ENCODE results near the gene LSS.
"Not testable (repeated sequence)": the region's sequence is repeated elsewhere in the genome, so short reads cannot be mapped to it uniquely, and the experiment has no call there.

LSS gene

DNA sequence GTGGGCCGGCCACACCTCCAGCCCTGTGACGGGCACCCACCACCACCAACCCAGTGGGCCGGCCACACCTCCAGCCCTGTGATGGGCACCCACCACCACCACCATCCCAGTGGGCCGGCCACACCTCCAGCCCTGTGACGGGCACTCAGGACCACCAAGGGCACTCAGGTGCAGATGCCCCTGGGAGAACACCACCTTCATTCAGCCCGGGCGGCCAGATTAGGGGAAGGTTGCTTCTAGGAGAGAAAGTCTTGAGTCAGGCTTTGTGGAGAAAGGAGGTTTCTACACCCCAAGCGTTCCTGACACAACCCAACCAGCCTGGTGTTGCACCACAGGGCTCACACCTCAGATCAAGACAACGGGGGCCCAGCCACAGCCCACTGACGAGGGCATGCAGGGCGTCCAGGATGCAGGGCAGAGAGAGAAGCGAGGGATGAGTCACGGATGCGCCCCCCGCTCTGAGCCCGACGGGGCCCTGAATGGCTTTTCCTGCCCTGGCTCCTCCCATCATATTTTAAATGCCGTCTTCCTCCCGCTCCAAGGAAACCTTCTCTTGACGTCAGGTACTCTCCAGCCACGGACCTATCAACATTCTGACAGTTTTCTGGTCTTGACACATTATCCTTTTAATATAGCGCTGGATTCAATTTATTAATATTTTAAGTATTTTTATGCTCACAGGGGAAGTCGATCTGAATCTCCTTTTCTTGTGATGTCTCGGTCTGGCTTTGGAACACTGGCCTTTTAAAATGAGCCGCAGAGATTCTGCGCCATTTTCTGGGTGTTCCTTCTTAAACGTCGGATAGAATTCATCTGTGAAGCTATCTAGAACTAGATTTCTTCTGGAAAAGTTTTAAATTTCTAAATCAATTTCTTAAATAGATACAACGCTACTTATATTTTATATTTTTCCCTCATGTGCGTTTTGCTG is 43.7 kb downstream of the LSS start:
- peak; percentile 85 for FAIRE-seq

DNA sequence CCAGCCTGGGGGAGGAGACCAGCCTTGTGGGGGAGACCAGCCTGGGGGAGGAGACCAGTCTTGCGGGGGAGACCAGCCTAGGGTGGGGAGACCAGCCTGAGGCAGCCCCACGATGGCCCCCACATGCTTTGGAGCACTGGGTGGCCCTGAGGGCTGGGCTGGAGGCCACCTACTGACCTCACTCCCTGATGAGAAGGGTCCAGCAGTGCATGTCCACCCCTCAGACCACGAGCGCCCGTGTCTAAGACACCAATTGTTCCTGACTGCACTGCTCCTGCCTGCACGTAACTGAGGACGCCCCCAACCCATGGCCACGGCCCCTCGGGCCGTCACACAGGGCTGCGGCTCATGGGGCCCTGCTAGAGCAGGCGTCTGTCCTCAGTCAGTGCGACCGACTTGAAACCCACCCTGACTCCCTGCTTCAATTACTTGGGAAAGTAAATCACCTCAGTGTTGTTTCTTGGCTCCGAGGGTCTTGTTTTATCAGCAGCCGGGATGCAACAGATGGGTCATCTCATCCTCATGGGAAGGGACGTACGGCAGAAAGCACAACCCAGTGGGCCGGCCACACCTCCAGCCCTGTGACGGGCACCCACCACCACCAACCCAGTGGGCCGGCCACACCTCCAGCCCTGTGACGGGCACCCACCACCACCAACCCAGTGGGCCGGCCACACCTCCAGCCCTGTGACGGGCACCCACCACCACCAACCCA is 44.5 kb downstream of the LSS start, which contains the start of gene SPATC1L:
Gene SPATC1L, minus strand, starts transcription at position 550 of the 715 bp plus-strand sequence. CDS start 1,643 bp downstream, outside the sequence.
- no peak for FAIRE-seq

DNA sequence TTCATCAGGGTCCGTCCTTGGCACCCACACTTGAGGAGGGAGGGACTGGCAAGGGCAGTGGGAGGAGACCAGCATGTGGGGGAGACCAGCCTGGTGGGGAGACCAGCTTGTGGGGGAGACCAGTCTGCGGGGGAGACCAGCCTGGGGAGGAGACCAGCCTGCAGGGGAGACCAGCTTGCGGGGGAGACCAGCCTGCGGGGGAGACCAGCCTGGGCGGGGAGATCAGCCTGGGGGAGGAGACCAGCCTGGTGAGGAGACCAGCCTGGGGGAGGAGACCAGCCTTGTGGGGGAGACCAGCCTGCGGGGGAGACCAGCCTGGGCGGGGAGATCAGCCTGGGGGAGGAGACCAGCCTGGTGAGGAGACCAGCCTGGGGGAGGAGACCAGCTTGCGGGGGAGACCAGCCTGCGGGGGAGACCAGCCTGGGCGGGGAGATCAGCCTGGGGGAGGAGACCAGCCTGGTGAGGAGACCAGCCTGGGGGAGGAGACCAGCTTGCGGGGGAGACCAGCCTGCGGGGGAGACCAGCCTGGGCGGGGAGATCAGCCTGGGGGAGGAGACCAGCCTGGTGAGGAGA is 45.2 kb downstream of the LSS start:
- not testable (repeated sequence) for FAIRE-seq

DNA sequence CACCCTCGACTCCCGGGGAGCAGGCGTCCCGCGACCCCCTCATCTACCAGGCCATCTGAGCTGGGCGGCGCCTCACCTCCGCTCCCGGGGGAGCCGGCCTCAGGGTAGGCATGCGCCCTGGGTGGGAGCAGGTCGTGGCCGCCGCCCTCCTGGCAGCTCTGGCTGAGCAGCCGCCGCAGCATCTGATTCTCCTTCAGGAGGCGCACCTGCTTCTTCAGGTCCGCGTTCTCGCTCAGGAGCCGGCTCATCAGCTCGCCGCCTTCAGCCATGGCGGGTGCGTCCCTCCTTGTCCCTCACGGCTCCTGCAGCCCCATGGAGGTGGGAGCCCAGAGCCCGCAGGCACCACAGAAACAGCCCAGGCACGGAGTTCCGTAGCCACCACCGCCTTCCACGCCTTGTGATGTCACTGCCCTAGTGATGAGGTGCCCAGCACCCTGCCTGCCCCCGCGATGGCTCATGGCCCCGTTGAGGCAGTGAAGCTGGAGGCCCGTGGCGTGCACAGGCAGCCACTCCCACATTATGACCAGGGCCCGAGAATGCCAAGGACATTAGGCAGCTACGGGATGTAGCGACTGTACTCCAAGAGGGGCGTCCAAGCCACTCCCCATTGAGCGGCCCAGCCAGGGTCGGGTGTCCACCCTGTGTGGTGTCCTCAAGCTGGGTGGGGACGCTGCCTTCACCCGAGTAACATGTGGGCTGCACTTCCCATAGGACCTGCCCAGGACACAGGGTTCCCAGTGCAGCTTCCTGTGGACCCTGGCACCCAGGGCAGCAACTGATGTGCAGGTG is 45.8 kb downstream of the LSS start:
- FAIRE-seq = no peak

DNA sequence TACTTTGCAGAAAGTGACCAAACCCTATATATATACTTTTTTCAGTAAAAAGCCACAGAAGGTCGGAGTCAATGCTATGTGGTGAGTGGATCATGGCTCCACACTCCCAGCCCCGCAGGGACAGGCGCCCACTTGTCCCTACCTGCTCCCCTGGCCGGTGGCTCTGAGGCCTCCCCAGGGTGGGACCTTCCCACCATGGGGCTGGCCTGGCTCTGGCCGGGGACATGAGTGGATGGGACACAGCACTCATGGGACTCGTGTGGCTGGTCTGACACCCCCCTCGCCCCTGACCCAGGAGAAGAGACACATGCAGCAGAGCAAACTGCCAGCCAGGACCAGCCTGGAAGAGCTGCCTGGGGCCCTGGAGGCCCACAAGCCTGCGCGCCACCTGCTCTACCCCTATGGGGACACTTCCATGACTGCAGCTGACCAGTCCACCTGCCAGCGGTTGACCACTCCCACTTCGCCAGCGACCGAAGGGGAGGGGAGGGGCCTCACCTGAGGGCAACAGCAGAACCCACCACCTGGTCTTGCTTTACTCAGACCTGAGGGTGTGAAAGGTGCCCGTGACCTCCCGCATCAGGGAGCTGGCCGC is 46.5 kb downstream of the LSS start:
- FAIRE-seq = no peak

DNA sequence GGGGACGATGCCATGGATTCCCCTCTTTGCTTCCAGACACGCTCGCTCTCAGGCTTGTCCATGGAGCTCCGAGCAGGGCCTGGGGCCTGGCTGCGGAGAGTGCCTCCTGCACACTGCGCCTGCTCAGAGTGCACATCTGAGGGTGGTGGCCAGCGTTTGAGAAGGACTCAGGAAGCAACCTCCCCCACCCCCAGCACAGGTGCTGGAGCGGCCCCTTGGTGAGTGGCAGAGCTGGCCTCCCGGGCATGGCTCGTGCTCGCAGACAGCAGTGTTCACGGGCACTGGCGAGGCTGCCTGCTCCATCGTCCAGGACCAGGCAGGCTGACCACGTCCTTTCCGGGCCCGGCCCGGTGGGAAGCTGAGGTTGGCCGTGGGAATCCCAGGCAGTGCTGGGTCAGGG is 47.1 kb downstream of the LSS start:
- no peak for FAIRE-seq

DNA sequence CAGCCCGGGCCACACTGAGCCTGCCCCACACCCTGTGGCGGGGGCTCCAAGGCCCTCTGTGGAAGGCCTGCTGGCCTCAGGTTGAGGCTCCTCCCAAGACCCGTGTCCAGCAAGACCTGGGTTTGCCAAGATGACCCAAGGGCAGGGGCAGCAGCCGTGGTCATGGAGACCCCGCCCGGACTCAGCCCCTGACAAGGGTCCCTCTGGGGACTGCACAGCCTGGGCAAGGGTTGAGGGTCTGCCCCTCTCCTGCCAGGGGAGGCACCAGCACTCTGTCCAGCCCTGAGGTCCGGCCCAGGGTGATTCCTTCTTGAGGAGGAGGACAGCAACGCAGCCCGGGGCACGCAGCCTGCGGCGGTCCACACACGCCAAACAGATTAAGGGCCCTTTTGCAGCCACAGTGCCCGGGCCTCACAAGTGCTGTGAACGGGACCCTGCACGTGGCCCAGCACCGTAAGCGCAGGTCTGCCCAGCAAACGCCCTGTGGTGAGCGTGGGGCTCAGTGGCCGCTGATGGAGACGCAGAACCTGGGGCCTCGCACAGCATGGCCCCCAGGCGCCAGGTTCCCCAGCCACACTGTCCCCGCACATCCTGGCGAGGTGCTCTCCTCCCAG is 47.7 kb downstream of the LSS start:
- FAIRE-seq = no peak

DNA sequence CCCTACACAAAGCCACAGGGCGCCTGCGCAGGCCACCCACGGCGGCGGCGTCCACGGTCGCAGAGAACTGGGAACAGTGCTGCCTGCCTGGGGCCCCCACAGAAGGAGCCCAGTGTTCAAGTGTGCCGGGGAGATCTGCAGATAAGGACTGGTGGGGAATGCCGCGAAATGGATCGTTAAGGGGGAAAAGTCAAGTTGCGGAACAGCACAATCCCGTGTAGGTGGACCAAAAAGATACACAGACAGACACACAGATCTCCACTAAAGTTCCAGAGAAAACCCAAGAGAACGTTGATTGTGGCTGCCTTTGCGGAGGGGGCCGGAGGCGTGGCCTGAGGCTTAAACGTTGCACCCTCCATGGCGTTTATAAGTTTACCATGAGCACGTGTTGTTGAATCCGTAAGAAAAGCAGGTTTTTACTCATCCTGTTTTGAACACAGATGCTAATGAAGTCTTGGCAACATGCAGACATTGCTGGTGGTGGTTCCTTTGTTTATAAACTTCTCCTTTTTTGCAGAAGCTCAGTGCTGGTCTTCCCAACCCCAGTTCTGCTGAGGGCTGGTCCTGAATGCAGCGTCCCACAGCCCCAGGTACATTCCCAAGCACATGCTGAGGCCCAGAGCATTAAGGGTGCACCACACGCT is 48.4 kb downstream of the LSS start:
- no peak for FAIRE-seq

DNA sequence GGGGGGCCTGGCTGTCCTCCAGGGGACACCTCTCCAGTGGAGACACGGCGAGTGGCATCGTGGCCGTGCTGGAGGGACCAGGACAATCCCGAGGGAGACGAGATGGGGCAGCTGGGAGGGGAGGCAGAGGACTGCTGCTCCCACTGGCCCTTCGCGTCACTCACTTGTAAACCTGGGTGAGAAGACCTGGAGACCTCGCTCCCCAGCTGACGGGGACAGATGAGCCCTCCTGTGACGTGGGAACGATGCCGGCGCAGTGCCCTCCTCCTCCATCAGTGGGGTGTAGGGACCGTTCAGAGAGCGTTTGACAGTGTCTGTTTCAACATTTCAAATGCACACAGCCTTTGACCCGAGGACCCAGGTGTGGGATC is 48.9 kb downstream of the LSS start:
- no peak for FAIRE-seq

DNA sequence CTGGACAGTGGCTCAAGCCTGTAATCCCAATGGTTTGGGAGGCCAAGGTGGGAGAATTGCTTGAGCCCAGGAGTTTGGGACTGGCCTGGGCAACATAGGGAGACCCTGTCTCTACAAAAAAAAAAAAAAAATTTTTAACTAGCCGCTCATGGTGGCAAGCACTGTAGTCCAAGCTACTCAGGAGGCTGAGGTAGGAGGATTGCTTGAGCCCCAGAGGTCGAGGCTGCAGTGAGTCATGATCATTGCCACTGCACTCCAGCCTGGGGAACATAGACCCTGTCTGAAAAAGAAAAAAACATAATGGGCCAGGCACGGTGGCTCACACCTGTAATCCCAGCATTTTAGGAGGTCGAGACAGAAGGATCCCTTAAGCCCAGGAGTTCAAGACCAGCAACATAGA is 49.6 kb downstream of the LSS start:
- FAIRE-seq = no peak

DNA sequence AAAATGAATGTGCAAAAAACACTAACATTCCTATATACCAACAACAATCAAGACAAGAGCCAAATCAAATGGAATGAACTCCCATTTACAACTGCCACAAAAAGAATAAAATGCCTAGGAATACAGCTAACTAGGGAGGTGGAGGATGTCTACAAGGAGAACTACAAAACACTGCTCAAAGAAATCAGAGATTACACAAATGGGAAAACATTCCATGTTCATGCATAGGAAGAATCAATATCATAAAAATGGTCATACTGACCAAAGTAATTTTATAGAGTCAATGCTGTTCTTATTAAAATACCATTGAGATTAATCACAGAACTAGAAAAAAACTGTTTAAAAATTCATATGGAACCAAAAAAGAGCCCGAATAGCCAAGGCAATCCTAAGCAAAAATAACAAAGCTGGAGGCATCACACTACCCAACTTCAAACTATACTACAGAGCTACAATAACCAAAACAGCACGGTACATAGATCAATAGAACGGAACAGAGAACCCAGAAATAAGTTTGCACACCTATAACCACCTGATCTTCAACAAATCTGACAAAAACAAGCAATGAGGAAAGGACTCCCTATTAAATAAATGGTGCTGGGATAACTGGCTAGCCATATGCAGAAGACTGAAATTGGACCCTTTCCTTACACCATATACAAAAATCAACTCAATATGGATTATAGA is 52.0 kb downstream of the LSS start:
- not testable (repeated sequence) for FAIRE-seq

DNA sequence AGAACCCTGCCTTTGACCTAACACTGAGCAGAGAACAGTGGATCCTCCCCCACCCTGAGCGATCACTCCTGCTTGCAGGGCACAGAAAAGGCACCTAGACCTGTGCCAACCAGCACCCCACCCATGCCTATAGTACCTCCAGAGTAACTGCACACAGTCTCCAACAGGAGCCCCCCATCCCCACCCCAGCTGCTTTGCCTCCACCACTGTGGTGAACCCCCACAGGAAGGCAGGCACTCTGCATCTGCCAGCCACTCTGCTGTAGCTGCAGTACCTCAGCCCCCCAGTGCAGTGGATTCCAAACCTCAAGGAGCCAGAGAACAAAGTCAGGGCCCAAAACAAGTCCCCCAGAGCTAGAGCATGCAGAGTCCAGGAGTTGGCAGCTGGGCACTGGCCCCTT is 55.0 kb downstream of the LSS start:
- no peak for FAIRE-seq

DNA sequence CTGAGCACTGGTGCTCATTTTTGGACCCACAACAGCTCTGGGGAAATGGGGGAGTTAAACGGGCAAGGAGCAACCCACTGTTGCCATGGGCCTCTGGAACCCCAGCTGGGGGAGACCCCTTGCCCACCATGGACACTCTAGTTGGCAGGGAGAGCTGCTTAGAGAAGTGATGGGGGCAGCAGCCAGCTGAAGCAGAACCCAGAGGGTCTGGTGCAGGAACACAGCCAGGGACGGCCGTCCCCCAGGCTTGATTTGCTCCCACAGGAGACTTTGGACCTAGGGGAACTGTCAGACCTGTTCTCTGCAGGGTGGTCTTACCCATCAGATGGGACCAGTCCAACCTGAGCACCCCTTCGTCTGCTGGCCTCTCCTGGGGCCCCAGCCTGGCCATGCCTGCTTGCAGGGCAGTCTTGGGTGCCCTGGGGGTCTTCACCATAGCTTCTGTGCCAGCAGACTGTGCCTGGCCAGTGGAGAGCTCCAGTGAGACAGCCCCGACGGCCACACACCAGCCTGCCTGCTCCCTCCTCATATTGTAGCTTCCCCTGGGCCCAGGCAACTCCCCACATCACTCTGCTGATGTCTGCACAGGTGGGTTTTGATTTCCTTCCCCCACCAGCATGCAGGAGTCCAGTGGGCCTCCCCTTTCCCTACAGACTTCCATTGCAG is 55.6 kb downstream of the LSS start:
- FAIRE-seq = no peak

DNA sequence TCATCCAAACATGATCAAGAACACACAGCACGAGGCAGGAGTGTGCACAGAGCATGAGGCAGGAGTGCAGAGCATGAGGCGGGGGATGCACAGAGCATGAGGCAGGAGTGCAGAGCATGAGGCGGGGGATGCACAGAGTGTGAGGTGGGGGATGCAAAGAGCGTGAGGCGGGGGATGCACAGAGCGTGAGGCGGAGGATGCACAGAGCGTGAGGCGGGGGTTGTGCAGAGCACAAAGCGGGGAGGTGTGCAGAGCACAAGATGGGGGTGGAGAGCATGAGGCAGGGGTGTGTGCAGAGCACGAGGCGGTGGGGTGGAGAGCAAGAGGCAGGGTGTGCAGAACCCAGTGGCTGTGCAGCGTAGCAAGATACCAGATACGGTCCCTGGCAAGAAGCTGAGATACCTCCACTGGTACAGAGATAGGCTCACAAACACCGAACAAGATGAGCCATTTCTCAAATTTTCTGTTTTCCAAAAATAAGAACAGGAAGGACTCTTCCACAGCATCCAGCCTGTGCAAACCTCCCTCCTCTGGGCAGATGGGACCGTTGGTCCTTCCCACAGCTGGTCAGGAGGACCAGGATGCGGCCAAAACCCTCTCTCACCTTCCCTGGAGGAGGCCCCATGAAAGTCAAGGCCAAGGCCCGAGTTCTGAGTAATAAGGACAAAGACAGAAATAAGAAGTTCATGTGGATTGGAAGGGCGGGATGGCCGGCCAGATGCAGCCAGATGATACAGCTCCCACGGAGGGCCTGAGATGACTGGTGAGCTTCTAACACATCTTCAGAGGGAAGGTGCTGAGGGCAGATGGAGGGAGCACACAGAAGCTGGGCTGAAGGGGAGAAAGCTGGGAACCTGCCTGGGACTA is 56.3 kb downstream of the LSS start:
- FAIRE-seq = no peak

DNA sequence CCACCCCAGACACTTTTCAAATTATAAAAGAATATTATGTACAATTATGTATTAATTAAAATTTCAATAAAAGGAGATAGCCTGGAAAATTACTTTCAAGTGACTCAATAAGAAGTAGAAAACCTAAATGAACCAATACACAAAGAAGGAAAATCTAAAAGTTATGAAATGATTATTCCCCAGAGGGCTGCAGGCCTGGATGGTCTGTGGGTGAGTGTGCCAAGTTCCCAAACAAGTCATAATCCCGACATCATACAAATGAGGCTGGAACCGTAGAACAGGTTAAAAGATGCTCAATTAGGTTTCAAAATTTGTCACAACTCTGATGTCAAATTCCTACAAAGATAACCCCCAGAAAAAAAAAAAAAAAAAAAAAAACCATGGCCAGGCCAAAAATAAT is 57.0 kb downstream of the LSS start:
- FAIRE-seq = no peak

DNA sequence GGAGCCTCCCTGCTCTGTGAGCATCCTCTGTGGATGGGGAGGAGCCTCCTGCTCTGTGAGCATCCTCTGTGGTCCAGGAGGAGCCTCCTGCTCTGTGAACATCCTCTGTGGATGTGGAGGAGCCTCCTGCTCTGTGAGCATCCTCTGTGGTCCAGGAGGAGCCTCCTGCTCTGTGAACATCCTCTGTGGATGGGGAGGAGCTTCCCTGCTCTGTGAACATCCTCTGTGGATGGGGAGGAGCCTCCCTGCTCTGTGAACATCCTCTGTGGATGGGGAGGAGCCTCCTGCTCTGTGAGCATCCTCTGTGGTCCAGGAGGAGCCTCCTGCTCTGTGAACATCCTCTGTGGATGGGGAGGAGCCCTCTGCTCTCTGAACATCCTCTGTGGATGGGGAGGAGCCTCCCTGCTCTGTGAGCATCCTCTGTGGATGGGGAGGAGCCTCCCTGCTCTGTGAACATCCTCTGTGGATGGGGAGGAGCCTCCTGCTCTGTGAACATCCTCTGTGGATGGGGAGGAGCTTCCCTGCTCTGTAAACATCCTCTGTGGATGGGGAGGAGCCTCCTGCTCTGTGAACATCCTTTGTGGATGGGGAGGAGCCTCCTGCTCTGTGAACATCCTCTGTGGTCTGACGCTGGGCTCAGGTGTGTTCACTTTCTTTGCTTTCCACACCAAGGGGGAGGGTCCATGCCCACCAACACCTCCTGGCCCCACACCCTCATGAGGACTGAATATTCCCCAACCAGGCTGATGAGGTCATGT is 58.0 kb downstream of the LSS start:
- not testable (repeated sequence) for FAIRE-seq

DNA sequence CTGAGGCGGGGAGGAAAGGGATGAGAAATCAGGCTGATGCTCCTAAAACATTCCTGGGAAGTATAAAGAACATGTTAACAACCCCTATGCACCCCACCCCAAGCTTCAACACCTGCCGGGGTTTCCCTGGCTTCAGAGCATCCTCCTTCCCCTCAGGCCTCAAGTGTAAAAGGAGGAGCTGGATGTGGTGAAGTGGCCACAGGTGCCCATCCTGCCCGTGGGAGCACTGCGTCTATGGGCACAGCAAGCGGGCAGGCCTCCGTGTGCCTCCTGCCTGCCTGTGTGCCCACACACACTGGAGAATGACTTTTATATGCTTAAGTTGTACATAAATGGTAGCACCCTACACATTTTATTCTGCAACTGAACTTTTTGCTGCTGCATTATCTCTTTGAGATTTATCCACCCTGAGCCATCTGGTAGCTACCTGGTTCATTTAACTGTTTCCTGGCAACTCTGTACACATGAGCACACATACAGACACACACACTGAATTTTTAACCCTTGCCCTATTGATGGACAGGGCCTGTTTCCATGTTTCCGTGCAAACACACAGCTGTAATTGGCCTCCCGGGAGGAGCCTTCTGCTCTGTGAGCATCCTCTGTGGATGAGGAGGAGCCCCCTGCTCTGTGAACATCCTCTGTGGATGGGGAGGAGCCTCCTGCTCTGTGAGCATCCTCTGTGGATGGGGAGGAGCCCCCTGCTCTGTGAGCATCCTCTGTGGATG is 59.8 kb downstream of the LSS start:
- FAIRE-seq = no peak

DNA sequence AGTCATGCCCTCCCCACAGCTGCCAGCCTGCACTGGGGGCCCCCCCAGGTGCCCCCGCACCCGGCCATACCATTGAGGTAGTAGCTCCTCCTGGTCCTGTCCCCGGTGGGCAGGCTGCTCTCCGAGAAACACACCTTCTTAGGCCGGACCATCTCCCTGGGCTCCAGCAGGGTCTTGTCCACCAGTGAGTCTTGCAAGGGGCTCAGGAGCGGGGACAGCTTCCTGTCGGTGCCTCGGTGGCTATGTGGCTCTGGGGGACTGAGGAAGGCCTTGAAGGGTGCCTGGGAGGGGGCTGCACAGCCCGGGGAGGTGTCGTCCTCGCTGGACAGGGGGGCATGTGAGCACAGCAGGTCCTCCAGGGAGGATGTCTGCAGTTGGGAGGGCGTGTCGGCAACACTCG is 60.3 kb downstream of the LSS start:
- no peak for FAIRE-seq

Data from G401.6 (cell line).